Neural progenitor cell (in vitro differentiated cells): ENCODE measurements around the gene TSPAN15.

ENCODE experiments used
- CTCF ChIP-seq: fragments of 200-600 bp; sonication (generic); IDR thresholded peaks from 2 replicates; pipeline ENCODE4 v1.5.1; 2017; ENCODE audit warnings: antibody characterized with exemption, mild to moderate bottlenecking
- EZH2 ChIP-seq: fragments of 200-600 bp; sonication (generic); IDR thresholded peaks from 2 replicates; pipeline ENCODE4 v1.6.1; 2017; ENCODE audit warnings: antibody characterized with exemption, mild to moderate bottlenecking, moderate library complexity
- EZH2phosphoT487 ChIP-seq: fragments of 200-600 bp; sonication (generic); IDR thresholded peaks from 2 replicates; pipeline ENCODE4 v1.6.1; 2017; ENCODE audit warnings: antibody characterized with exemption

- TF ChIP-seq CTCF (no peak), EZH2phosphoT487 (no peak), EZH2 (no peak)
These were observed 76.7 kb downstream of the TSPAN15 start for GRCh38 chr10:69527961-69528360.
